Epithelial cell of esophagus (primary cell): Measurements from ENCODE around the gene HMGCS1.

ENCODE experiments used
- DNase-seq: peaks from one replicate; pipeline ENCODE4 v3.0.0; 2010; ENCODE audit warnings: low read depth
- H3K4me3 ChIP-seq: 2 replicates; pipeline ENCODE4 v1.5.1; 2011; ENCODE audit warnings: mild to moderate bottlenecking, low read length, control low read depth
- CTCF ChIP-seq: IDR thresholded peaks from 2 replicates; pipeline ENCODE4 v1.5.1; 2011; ENCODE audit warnings: low read depth, mild to moderate bottlenecking, low read length, control low read depth, inconsistent platforms; ENCODE audit not compliant: insufficient read depth; ENCODE audit errors: missing control alignments

HMGCS1 gene

GRCh38 chr5:43313035-43313853 lies at the start of gene HMGCS1:
Gene HMGCS1, minus strand, starts transcription at chr5:43313412. Its CDS starts 14,447 bp downstream, at chr5:43298965.
- H3K4me3 ChIP-seq, result peak within 1 kb of the TSS; percentile 92
- peak; percentile 100 for DNase-seq
- no peak for TF ChIP-seq CTCF

GRCh38 chr5:43358726-43359125 lies 45.5 kb upstream of the HMGCS1 start:
- no peak for DNase-seq
- H3K4me3 ChIP-seq, result no peak overlapping the region
- no peak for TF ChIP-seq CTCF

GRCh38 chr5:43358301-43358700 lies 45.1 kb upstream of the HMGCS1 start:
- H3K4me3 ChIP-seq, result no peak overlapping the region
- TF ChIP-seq CTCF, result no peak
- DNase-seq, result no peak

- no peak for DNase-seq
- H3K4me3 ChIP-seq, result no peak overlapping the region
- no peak for TF ChIP-seq CTCF
These were observed 44.7 kb upstream of the HMGCS1 start for GRCh38 chr5:43357878-43358281.

- no peak for TF ChIP-seq CTCF
- H3K4me3 ChIP-seq, result no peak overlapping the region
- DNase-seq, result no peak
These were observed 43.9 kb upstream of the HMGCS1 start for GRCh38 chr5:43357067-43357466.

- TF ChIP-seq CTCF, result no peak
- H3K4me3 ChIP-seq, result no peak overlapping the region
- peak; percentile 72 for DNase-seq
These were observed 41.6 kb upstream of the HMGCS1 start for GRCh38 chr5:43354774-43355173.

- DNase-seq, result peak; percentile 43
- TF ChIP-seq CTCF, result no peak
- no peak overlapping the region for H3K4me3 ChIP-seq
These were observed 40.5 kb upstream of the HMGCS1 start for GRCh38 chr5:43353668-43354067.
